ENCODE data around the gene GDI1. TPM values are rescaled to one million over a fixed set of nuclear protein-coding genes. Genes with fewer than 3 reads are reported as not detected.

GDI1 gene
- total RNA-seq, 1 experiment from 2014 or later = 137 TPM

DNA sequence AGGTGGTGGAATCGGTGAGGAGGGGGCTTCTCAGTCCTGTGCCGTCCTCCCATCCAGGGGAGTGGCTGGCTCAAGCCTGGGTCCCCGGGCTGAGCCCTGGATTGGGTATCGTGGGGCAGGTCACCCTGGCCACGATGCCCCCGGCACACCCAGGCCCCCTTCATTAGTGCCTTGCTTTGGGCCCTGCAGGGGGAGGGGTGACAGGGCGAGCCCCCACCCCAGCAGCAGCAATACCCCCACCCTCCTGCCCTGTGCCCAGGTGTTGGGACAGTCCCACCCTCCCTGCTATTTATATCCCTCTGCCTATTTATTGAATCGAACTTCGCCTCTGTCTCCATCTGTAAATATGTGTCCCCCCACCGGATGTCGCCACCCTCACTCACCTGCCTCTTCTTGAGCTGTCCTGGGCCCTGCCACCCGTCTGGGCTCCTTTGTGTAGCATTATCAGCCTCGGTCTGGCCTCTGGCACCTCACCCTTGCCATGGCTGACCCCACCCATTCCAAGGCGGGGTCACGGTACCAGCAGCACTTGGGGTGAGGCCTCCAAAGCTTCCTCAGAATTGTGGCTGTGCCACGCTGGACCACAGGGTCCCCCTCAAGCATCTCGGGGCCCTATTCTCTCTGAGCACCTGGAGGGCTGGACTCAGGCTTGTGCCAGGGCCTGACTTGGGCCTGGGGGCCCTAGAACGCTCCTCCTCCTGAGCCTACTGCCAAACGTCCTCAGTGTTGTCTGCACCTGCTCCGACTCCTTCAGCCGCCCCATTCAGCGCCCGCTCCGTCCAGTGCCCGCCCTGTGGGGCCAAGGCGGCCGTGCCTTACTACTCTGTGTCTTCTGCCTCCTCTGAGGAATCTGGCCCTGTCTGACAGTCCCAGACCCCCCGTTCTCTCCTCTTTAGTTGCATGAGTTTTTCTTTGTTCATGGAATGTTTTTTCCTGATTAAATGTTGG lies 36.0 kb downstream of the GDI1 start:
- TF ChIP-seq, protein P1, sequence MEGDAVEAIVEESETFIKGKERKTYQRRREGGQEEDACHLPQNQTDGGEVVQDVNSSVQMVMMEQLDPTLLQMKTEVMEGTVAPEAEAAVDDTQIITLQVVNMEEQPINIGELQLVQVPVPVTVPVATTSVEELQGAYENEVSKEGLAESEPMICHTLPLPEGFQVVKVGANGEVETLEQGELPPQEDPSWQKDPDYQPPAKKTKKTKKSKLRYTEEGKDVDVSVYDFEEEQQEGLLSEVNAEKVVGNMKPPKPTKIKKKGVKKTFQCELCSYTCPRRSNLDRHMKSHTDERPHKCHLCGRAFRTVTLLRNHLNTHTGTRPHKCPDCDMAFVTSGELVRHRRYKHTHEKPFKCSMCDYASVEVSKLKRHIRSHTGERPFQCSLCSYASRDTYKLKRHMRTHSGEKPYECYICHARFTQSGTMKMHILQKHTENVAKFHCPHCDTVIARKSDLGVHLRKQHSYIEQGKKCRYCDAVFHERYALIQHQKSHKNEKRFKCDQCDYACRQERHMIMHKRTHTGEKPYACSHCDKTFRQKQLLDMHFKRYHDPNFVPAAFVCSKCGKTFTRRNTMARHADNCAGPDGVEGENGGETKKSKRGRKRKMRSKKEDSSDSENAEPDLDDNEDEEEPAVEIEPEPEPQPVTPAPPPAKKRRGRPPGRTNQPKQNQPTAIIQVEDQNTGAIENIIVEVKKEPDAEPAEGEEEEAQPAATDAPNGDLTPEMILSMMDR (conservative IDR thresholded peaks at IDR 0.05; ENCODE audit: low read depth, low read length) = no peak
- no peak for TF ChIP-seq EZH2 (IDR thresholded peaks at IDR 0.05; ENCODE audit: borderline replicate concordance, low read depth, low read length, poor library complexity, severe bottlenecking)
- H3K9me3 ChIP-seq (ENCODE audit: low read depth, low read length, poor library complexity, severe bottlenecking) = no peaks in the 10 kb centered on the region
- ChIA-PET CTCF (no interaction called here), POLR2A (ENCODE audit: low non-redundant PET) (no interaction called here)
- no TSS peak for BruUV-seq (replicated peaks)
- no peaks in the 10 kb centered on the region for H3K4me1 ChIP-seq (ENCODE audit: insufficient read depth, low read length, poor library complexity, severe bottlenecking)
- no peak overlapping the region for H3K4me3 ChIP-seq (ENCODE audit: low read depth, low read length, poor library complexity, severe bottlenecking)
- no peaks in the 10 kb centered on the region for H3K27me3 ChIP-seq (replicated peaks; ENCODE audit: insufficient read depth, low read depth, low read length, poor library complexity)
- peaks cover 5% of the 10 kb centered on the region for H3K36me3 ChIP-seq (ENCODE audit: insufficient read depth, low read length, poor library complexity, severe bottlenecking)
- H3K27ac ChIP-seq (ENCODE audit: low read depth, low read length, poor library complexity, severe bottlenecking) = no peak overlapping the region
- no peak for DNase-seq (ENCODE audit: low spot score)
- intact Hi-C loops (cut with micrococcal nuclease; ENCODE audit: unreplicated experiment) = no loop called here

DNA sequence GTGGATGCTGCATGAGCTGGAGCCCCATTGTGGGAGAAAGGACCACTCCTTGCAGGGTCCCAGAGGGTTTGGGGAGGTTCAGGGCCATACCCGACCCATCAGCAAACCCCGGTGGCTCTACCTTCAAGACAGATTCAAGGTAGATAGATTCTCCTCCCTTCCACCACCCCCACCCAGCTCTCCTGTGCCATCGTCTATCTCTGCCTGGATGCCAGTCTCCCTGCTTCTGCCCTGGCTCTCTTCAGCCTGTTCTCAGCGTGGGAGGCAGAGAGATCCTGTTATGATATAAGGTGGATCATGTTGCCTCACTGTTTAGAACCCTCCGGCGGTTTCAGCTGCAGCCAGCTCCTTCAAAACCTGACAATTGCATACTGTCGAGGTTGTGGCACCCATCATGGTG lies 36.7 kb downstream of the GDI1 start:
- no peak for DNase-seq (ENCODE audit: low spot score)

DNA sequence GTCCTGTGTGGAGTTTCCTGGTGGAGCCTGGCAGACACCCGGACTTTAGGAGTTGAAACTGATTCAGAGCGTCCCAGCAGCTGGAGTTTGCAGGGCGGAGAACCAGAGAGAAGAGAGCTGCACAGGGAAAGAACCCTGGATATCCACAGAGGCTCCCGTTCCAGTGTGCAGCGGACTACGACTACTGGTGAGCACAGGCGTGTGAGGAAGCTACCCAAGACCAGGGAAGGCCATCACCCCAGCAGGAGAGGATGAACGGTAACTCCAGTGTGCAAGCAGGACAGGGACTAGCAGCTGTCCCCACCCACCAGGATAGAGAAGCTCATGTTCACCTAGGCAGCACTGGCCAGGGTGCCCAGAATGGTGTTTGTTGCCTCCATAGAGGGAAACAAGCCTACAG lies 39.9 kb downstream of the GDI1 start:
- H3K4me1 ChIP-seq (ENCODE audit: insufficient read depth, low read length, poor library complexity, severe bottlenecking) = no peaks in the 10 kb centered on the region
- intact Hi-C loops (cut with micrococcal nuclease; ENCODE audit: unreplicated experiment) = no loop called here
- no peak for TF ChIP-seq EZH2 (IDR thresholded peaks at IDR 0.05; ENCODE audit: borderline replicate concordance, low read depth, low read length, poor library complexity, severe bottlenecking)
- TF ChIP-seq, protein P1 (conservative IDR thresholded peaks at IDR 0.05; ENCODE audit: low read depth, low read length) = no peak
- CTCF ChIA-PET = no interaction called here
- H3K27me3 ChIP-seq (replicated peaks; ENCODE audit: insufficient read depth, low read depth, low read length, poor library complexity) = no peaks in the 10 kb centered on the region
- H3K9me3 ChIP-seq (ENCODE audit: low read depth, low read length, poor library complexity, severe bottlenecking) = no peaks in the 10 kb centered on the region
- DNase-seq (ENCODE audit: low spot score) = no peak
- no TSS peak for BruUV-seq (replicated peaks)
- H3K4me3 ChIP-seq (ENCODE audit: low read depth, low read length, poor library complexity, severe bottlenecking) = no peak overlapping the region
- POLR2A ChIA-PET (ENCODE audit: low non-redundant PET) = no interaction called here
- no peak overlapping the region for H3K27ac ChIP-seq (ENCODE audit: low read depth, low read length, poor library complexity, severe bottlenecking)
- H3K36me3 ChIP-seq (ENCODE audit: insufficient read depth, low read length, poor library complexity, severe bottlenecking) = no peaks in the 10 kb centered on the region

More for the DNA sequence above, 36.7 kb downstream of the GDI1 start:
- H3K4me1 ChIP-seq (ENCODE audit: insufficient read depth, low read length, poor library complexity, severe bottlenecking) = no peaks in the 10 kb centered on the region
- CTCF ChIA-PET = no interaction called here
- no peak overlapping the region for H3K4me3 ChIP-seq (ENCODE audit: low read depth, low read length, poor library complexity, severe bottlenecking)
- no peaks in the 10 kb centered on the region for H3K36me3 ChIP-seq (ENCODE audit: insufficient read depth, low read length, poor library complexity, severe bottlenecking)
- no peaks in the 10 kb centered on the region for H3K27me3 ChIP-seq (replicated peaks; ENCODE audit: insufficient read depth, low read depth, low read length, poor library complexity)
- BruUV-seq (replicated peaks) = no TSS peak
- POLR2A ChIA-PET (ENCODE audit: low non-redundant PET) = no interaction called here
- intact Hi-C loops (cut with micrococcal nuclease; ENCODE audit: unreplicated experiment) = no loop called here
- TF ChIP-seq EZH2 (IDR thresholded peaks at IDR 0.05; ENCODE audit: borderline replicate concordance, low read depth, low read length, poor library complexity, severe bottlenecking) = no peak
- TF ChIP-seq, protein P1 (conservative IDR thresholded peaks at IDR 0.05; ENCODE audit: low read depth, low read length) = no peak
- H3K27ac ChIP-seq (ENCODE audit: low read depth, low read length, poor library complexity, severe bottlenecking) = no peak overlapping the region
- no peaks in the 10 kb centered on the region for H3K9me3 ChIP-seq (ENCODE audit: low read depth, low read length, poor library complexity, severe bottlenecking)

Measured in A673 (cell line).